ENCODE measurements around the gene PRPF38B. TPM values are rescaled to one million over a fixed set of nuclear protein-coding genes. Genes with fewer than 3 reads are reported as not detected.

Gene PRPF38B
- total and polyA plus RNA-seq, 2 of the 4 experiments (the other 2 are of a cell fraction) = 9.0 to 19.3 TPM

DNA sequence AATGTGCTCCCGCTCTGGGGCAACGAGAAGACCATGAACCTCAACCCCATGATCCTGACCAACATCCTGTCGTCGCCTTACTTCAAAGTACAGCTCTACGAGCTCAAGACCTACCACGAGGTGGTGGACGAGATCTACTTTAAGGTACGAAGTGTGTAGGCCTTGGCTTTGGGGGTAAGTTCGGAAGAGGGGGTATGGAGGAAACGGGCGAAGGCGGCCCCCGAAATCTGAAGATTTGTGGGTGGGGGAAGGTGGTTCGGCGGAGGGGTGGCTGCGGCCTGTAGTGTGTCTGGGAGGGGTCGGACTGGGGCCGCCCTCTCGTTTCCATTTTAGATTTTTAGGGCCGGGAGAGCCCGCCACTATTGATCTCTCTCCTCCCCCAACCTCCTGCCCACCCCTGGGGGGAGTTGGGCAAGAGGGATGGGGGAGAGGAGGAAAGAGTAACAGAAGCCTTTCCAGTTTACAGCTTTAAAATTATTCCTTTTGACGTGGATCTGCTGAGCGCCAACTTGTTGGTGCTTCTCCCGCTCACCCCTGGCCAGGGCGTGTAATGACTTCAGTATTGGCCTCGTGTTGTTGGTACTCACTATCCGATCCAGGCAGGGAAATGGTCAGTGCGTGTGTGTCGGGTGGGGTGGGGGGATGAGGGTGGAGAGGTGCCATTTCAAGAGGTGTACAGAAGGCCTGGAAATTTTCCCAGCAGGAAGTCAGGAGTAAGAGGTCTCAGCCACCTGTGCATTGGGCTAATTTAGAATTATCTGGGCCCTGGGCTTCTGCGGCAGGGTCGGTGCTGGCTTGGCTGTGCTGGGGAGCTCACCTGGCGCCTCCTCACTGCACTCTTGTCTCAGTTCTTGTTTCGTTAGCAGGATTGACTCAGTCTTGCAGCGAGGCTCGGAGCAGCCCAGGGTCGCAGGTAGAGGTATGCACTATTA lies 880 bp downstream of the PRPF38B start (continued):
- TF ChIP-seq, protein P1, sequence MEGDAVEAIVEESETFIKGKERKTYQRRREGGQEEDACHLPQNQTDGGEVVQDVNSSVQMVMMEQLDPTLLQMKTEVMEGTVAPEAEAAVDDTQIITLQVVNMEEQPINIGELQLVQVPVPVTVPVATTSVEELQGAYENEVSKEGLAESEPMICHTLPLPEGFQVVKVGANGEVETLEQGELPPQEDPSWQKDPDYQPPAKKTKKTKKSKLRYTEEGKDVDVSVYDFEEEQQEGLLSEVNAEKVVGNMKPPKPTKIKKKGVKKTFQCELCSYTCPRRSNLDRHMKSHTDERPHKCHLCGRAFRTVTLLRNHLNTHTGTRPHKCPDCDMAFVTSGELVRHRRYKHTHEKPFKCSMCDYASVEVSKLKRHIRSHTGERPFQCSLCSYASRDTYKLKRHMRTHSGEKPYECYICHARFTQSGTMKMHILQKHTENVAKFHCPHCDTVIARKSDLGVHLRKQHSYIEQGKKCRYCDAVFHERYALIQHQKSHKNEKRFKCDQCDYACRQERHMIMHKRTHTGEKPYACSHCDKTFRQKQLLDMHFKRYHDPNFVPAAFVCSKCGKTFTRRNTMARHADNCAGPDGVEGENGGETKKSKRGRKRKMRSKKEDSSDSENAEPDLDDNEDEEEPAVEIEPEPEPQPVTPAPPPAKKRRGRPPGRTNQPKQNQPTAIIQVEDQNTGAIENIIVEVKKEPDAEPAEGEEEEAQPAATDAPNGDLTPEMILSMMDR (conservative IDR thresholded peaks at IDR 0.05; ENCODE audit: low read depth, low read length) = peak; percentile 37
- TF ChIP-seq BHLHE40 (IDR thresholded peaks at IDR 0.05; ENCODE audit: low read depth, low read length) (no peak), RCOR1 (IDR thresholded peaks at IDR 0.05; ENCODE audit: insufficient replicate concordance, low read length) (no peak)

All from IMR-90 (cell line).